ENCODE data around the gene TIMM50.

DNA sequence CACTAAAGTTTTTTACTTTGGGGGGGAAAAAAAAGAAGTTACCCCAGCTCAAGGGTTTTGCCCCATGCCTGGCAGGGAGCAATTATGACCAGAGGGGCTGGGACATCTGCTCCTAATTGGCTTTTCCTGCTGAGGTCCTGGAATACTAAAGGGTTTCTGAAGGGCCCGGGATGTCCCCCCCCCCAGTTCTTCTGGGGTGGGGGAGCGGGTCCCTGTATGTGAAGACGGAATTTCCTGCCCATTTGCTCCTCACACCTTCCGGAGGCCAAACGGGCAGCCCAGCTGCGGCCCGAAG is 17.0 kb downstream of the TIMM50 start:
- TF ChIP-seq, protein P1, sequence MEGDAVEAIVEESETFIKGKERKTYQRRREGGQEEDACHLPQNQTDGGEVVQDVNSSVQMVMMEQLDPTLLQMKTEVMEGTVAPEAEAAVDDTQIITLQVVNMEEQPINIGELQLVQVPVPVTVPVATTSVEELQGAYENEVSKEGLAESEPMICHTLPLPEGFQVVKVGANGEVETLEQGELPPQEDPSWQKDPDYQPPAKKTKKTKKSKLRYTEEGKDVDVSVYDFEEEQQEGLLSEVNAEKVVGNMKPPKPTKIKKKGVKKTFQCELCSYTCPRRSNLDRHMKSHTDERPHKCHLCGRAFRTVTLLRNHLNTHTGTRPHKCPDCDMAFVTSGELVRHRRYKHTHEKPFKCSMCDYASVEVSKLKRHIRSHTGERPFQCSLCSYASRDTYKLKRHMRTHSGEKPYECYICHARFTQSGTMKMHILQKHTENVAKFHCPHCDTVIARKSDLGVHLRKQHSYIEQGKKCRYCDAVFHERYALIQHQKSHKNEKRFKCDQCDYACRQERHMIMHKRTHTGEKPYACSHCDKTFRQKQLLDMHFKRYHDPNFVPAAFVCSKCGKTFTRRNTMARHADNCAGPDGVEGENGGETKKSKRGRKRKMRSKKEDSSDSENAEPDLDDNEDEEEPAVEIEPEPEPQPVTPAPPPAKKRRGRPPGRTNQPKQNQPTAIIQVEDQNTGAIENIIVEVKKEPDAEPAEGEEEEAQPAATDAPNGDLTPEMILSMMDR (IDR thresholded peaks at IDR 0.05): no peak
- no peak for TF ChIP-seq POLR2AphosphoS5 (IDR thresholded peaks at IDR 0.05)

All from breast epithelium (tissue), 3 donors.